GM12801 (cell line): ENCODE data around the gene STRA8.

Experiments
- CTCF ChIP-seq: IDR thresholded peaks from one replicate; pipeline ENCODE4 v1.5.1; 2011; ENCODE audit warnings: control low read depth; ENCODE audit not compliant: insufficient read length; ENCODE audit errors: extremely low read depth

STRA8 gene

GRCh38 chr7:135213831-135214230 is 19.8 kb upstream of the STRA8 start:
- no peak for TF ChIP-seq CTCF

- TF ChIP-seq CTCF = no peak
These were observed 18.5 kb upstream of the STRA8 start for GRCh38 chr7:135215180-135215579.

- no peak for TF ChIP-seq CTCF
These were observed 17.9 kb upstream of the STRA8 start for GRCh38 chr7:135215698-135216097.

- no peak for TF ChIP-seq CTCF
These were observed 15.8 kb upstream of the STRA8 start for GRCh38 chr7:135217645-135218509.

GRCh38 chr7:135224027-135224426 is 9.6 kb upstream of the STRA8 start:
- TF ChIP-seq CTCF = no peak

GRCh38 chr7:135231686-135232085 is 2.0 kb upstream of the STRA8 start:
- no peak for TF ChIP-seq CTCF

GRCh38 chr7:135232087-135232486 is 1.6 kb upstream of the STRA8 start:
- TF ChIP-seq CTCF = no peak
